ENCODE results near the gene FBL. TPM values are rescaled to one million over a fixed set of nuclear protein-coding genes. Genes with fewer than 3 reads are reported as not detected.

FBL gene
- total and polyA plus RNA-seq, 10 of the 15 experiments (the other 5 are each of a cell fraction or from before 2014, with no cell fraction given) = 156 to 1,083 (median 478) TPM

- Histone ChIP-seq H3K9me3 (replicated peaks; ENCODE audit: control insufficient read depth, insufficient read depth, low read length) (no peaks in the 10 kb centered on the region), H3K36me3 (ENCODE audit: control insufficient read depth in 2 of 2, insufficient read depth in 2 of 2, low read length in 1 of 2) (peaks cover 25 to 26% of the 10 kb centered on the region in 2 experiments), H3K4me1 (ENCODE audit: control insufficient read depth, insufficient read depth, low read length) (peaks cover 20% of the 10 kb centered on the region), H3K79me2 (ENCODE audit: control insufficient read depth, insufficient read depth, low read length) (peaks cover 15% of the 10 kb centered on the region), H3K27me3 (replicated peaks in 1 of 2; ENCODE audit: control insufficient read depth in 2 of 2, insufficient read depth in 2 of 2, low read length in 1 of 2) (no peaks in the 10 kb centered on the region), H3K4me3 (no peak overlapping the region), H3K9ac (ENCODE audit: control insufficient read depth, insufficient read depth, low read length) (no peak overlapping the region), H2AFZ (ENCODE audit: control insufficient read depth, low read depth, low read length) (no peak overlapping the region), H3K27ac (ENCODE audit: control insufficient read depth, insufficient read depth) (no peak overlapping the region), H4K20me1 (ENCODE audit: control insufficient read depth, insufficient read depth) (no peaks in the 10 kb centered on the region), H3K4me2 (ENCODE audit: control insufficient read depth, insufficient read depth) (no peak overlapping the region)
- WGBS (ENCODE audit: insufficient coverage, insufficient replicate concordance, low lambda C conversion rate, missing lambda C conversion rate) = 96% methylated on average over 18 of the region's 18 CpGs
- SMC1A ChIA-PET (ENCODE audit: uncharacterized antibody, unreplicated experiment) = interaction anchor here (1.9 to 2.2 kb wide), 2 partner anchors 13 to 15 kb away, joined by 4 to 6 read pairs; no protein-coding TSS in a partner anchor
- POLR2A ChIA-PET = interaction anchor here (0.8 kb wide), 1 partner anchor 155 kb away, joined by 3 read pairs; no protein-coding TSS in a partner anchor
- CTCF ChIA-PET = interaction anchor here (2.9 to 4.1 kb wide), 2 partner anchors 13 to 38 kb away, joined by 9 to 19 read pairs; no protein-coding TSS in a partner anchor
- in situ Hi-C loops (cut with MboI) (no loop called here), intact Hi-C loops (cut with micrococcal nuclease; ENCODE audit: unreplicated experiment) (no loop called here)
- FAIRE-seq (no peak), ATAC-seq (no peak), DNase-seq (ENCODE audit: low read depth, low spot score) (no peak)
- no TSS peak for BruUV-seq (replicated peaks)
- TF ChIP-seq HCFC1 (IDR thresholded peaks at IDR 0.05; ENCODE audit: low read length) = no peak
- TF ChIP-seq RUNX3 (IDR thresholded peaks at IDR 0.05; ENCODE audit: low read length) = no peak
- RAD21 ChIA-PET (ENCODE audit: unreplicated experiment) = interaction anchor here (1.4 kb wide), 1 partner anchor 28 kb away, joined by 3 read pairs; no protein-coding TSS in a partner anchor
These were observed 15.8 kb downstream of the FBL start for GRCh38 chr19:39830406-39830805.

GRCh38 chr19:39829702-39830275 is 16.4 kb downstream of the FBL start:
- Histone ChIP-seq H3K27me3 (replicated peaks in 1 of 2; ENCODE audit: control insufficient read depth in 2 of 2, insufficient read depth in 2 of 2, low read length in 1 of 2) (no peaks in the 10 kb centered on the region), H3K4me3 (no peak overlapping the region), H2AFZ (ENCODE audit: control insufficient read depth, low read depth, low read length) (no peak overlapping the region), H3K9me3 (replicated peaks; ENCODE audit: control insufficient read depth, insufficient read depth, low read length) (no peaks in the 10 kb centered on the region), H3K36me3 (ENCODE audit: control insufficient read depth in 2 of 2, insufficient read depth in 2 of 2, low read length in 1 of 2) (peaks cover 24% of the 10 kb centered on the region in 2 experiments), H3K9ac (ENCODE audit: control insufficient read depth, insufficient read depth, low read length) (no peak overlapping the region), H4K20me1 (ENCODE audit: control insufficient read depth, insufficient read depth) (no peaks in the 10 kb centered on the region), H3K79me2 (ENCODE audit: control insufficient read depth, insufficient read depth, low read length) (peaks cover 15% of the 10 kb centered on the region), H3K4me1 (ENCODE audit: control insufficient read depth, insufficient read depth, low read length) (peaks cover 20% of the 10 kb centered on the region), H3K27ac (ENCODE audit: control insufficient read depth, insufficient read depth) (no peak overlapping the region), H3K4me2 (ENCODE audit: control insufficient read depth, insufficient read depth) (no peak overlapping the region)
- RAD21 ChIA-PET (ENCODE audit: unreplicated experiment) = interaction anchor here (1.4 kb wide), 1 partner anchor 27 kb away, joined by 3 read pairs; no protein-coding TSS in a partner anchor
- ATAC-seq (no peak), DNase-seq (ENCODE audit: low read depth, low spot score) (no peak), FAIRE-seq (no peak)
- no TSS peak for BruUV-seq (replicated peaks)
- 92% methylated on average over 10 of the region's 10 CpGs for WGBS (ENCODE audit: insufficient coverage, insufficient replicate concordance, low lambda C conversion rate, missing lambda C conversion rate)
- SMC1A ChIA-PET (ENCODE audit: uncharacterized antibody, unreplicated experiment) = interaction anchor here (1.1 to 2.2 kb wide), 3 partner anchors 13 to 34 kb away, joined by 3 to 6 read pairs (median 4); no protein-coding TSS in a partner anchor
- in situ Hi-C loops (cut with MboI) = no loop called here
- intact Hi-C loops (cut with micrococcal nuclease; ENCODE audit: unreplicated experiment) = no loop called here
- POLR2A ChIA-PET = interaction anchor here (0.8 kb wide), 1 partner anchor 154 kb away, joined by 3 read pairs; no protein-coding TSS in a partner anchor
- CTCF ChIA-PET = interaction anchor here (1.8 to 4.1 kb wide), 3 partner anchors 14 to 156 kb away, joined by 8 to 19 read pairs (median 9); no protein-coding TSS in a partner anchor
- TF ChIP-seq ELK1 (IDR thresholded peaks at IDR 0.05; ENCODE audit: low read depth, low read length) = no peak
- TF ChIP-seq ESRRA (IDR thresholded peaks at IDR 0.05; ENCODE audit: low read length) = no peak
- TF ChIP-seq CHD2 (IDR thresholded peaks at IDR 0.05; ENCODE audit: borderline replicate concordance, low read depth, low read length) = no peak
- no peak for TF ChIP-seq BCL11A (IDR thresholded peaks at IDR 0.05; ENCODE audit: low read depth, low read length)
- no peak for TF ChIP-seq RBBP5 (conservative IDR thresholded peaks at IDR 0.05)
- no peak for TF ChIP-seq LARP7 (IDR thresholded peaks at IDR 0.05)
- TF ChIP-seq SUPT20H (IDR thresholded peaks at IDR 0.05; ENCODE audit: borderline replicate concordance, control insufficient read depth, low read depth, low read length) = no peak
- no peak for TF ChIP-seq PAX8 (IDR thresholded peaks at IDR 0.05)
- TF ChIP-seq CEBPZ (IDR thresholded peaks at IDR 0.05; ENCODE audit: low read depth, low read length) = no peak

Data from GM12878 (cell line).